ENCODE data around the gene SNW1.

- no peak for TF ChIP-seq CTCF (IDR thresholded peaks at IDR 0.05)
- no peak for TF ChIP-seq EP300 (IDR thresholded peaks at IDR 0.05)
- no peak for TF ChIP-seq POLR2A (IDR thresholded peaks at IDR 0.05)
These were observed 3.0 kb upstream of the SNW1 start for GRCh38 chr14:77763978-77764377.

All from tibial nerve (tissue), 4 donors.